HG03175 (cell line): ENCODE data around the gene ORM2.

Experiments
- ATAC-seq: cut with Tn5 transposase; IDR thresholded peaks from one replicate; pipeline ENCODE4 v1.9.1; 2021; ENCODE audit warnings: mild to moderate bottlenecking, moderate library complexity; ENCODE audit not compliant: unreplicated experiment

ORM2 gene

DNA sequence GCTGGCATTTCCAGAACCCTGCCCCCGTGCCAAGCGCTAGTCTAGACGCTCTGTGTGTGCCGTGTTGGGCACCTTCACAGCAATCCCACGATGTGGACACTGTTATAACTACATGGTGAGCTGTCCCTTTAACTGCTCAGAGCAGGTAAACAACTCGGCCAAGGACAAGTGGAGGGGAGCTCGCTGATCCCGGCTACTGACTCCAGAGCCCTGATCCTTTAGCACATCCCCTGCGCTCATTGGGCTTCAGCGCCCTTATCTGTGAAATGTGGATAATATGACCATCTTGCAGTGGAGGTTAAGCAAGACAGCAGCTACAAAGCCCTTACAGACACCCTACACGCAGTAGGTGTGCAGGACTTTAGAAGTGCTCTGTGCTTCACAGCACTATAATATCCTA, 16.5 kb downstream of the ORM2 start:
- no peak for ATAC-seq

DNA sequence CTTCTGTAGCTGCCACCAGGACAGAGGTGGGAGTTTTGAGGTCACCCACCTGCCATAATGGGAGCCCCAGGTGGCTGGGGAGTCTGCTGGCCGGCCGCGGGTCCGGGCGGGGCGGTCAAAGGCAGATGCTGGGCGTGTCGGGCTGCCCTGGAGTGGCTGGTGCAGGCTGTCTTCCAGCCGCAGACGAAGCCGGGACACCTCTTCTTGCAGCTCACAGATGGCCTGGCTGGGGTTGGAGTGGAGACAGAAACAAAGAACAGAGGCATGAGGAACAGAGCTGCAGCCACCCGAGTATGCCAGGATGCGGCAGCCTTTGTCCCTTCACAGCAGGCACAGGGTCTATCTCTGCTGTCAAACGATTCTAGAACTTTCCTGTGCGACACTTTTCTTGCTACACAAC, 18.0 kb downstream of the ORM2 start:
- no peak for ATAC-seq

DNA sequence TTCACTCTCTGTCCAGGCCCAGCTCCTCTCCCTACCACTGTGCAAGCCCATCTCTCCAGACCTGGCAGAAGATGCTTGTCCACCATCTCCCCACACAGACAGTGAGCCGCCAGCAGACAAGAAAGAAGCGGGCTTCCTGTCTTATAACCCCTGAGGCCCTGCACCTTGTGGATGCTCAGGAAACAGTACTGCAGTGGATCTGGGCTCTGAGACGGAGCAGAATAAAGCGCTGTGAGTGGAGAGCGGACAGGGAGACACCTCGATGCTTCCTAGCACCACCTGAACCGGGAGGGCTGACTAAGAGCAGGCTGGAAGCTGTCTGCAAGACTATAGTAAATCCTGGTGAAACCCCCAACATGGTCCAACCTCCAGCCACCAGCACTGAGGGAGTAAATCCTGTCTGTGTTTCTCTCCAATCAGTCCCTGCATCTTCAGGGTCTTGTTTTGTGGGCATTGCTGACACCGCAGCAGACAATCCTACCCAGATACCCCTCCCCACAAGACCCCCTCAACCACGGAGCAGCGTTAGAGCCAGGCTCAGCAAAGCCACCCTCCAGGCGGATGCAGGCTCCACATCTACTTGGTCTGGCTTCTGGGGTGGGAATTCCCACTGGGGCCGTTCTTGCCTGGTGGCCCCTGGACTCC, 18.7 kb downstream of the ORM2 start:
- no peak for ATAC-seq

DNA sequence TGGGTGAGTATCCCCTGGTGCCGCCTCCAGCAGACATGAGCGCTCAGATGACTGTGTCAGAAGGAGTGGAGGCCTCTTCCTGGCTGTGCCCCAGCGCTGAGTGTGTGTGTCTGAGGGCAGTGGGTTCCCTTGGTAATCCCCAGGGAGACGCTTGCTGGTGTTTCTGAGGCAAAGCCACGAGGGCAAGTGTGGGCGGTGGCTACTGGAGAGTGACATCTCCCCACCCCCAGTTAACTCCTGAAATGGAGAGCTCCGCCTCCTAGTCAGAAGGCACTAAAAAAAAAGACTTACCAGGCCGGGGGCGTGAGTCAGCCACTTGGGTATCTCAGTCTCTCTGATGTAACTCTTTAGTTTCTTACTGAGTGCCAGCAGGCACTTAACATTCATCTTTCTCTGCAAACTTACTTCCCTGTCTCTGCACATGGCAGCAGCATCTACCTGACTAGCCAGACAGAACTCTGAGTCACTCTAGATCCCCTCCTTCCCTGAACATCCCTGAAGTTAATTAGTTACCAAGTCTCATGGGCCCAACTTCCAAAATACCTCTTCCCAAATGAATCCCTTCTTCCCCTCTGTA, 19.3 kb downstream of the ORM2 start:
- peak; percentile 91 for ATAC-seq

DNA sequence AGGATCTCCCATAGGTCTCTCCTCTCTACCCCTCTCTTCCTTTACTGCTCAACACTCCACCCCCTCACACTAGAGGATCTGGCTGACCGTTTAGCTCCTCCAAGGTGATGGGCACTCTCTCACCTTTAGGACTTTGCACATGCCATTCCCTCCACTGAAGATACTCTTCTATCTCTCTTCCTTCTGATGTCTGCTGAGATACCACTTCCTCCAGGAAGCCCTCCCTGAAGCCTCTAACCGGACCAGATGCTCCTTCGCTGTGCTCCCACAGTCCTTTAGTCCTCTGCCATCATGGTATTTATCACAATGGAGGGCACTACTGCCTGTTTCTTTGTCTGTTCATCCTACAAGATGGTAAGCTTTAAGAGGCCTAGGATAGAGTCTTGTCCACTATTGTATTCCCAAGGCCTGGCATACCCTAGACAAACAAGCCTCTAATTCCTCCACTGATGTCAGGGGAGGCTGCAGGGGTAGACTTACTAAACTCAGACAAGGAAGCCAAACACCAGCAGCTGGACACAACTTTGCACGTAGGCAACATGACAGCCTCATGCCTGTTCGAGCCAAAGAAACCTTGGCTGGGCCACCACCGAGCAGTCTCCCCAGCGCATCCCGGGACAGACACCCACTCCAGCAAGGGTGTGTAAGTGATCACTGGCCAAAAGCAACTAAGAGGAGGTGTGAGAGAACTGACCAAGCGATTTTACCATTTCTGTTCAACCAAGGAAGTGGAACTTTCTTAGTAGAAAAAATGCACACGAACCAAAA, 20.2 kb downstream of the ORM2 start:
- ATAC-seq: no peak

DNA sequence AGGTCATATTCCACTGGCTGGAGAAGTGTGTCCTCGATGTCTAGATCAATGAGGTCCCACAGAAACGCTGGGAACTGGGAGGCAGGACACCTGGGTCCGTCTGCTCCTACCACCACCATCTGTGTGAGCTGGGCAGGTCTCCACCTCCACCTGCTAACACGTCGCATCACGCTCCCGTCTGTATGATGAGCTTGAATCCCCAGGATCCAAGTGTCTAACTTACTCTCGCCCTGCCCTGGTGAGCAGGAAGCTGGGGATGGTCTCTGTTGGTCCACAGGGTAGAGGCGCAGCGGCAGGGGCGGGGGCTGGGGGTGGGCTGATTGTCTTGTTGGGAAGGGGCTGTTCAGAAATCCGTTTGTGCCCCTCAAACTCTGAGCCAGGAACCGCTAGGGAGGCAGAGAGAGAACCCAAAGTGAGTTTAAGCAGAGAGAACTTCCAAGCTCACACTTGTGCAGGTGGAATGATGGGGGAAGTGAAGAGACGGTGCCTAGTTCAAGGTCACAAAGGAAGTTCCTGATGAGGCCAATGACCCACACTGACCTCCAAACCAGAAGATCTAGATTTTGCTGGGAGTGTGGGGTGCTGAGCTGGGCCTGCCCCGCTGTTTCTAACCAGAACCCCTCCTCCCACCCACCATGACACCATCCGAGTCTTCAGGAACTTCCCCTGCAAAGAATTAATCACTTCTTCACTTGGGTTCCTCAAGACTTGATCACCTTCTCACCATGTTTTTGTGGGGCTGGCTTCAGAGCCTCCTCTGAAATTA, 21.1 kb downstream of the ORM2 start:
- no peak for ATAC-seq

DNA sequence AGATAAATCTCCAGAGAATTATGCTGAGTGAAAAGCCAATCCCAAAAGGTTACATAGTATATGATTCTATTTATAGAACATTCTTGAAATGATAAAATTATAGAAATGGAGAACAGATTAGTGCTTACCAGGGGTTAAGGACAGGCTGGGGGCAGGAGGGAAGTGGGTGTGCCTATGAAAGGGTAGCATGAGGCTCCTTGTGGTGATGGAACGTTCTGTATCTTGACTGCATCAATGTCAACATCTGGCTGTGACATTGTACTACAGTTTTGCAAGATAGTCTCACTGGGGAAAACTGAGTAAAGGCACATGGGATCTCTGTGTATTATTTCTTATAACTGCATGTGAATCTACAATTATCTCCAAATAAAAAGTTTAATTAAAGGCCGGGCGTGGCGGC, 22.3 kb downstream of the ORM2 start:
- no peak for ATAC-seq

DNA sequence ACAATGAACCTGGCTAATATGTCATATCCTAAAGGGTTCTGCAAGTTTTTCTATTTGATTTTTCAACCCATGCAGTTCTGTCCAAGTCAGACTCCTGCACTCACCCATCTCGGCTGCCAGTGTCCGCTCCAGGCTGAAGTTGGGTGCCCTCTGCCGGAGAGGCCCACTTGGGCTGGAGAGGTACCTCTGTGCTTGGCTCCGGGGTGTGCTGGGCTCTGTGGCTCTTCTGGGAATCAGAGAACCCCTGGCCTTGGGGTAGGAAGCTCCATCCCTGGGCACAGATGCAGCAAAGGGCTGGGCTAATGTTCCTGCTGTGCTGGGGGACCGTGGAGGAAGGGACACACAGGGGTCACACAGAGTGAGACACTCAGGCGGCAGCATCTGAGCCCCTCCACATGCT, 26.2 kb downstream of the ORM2 start:
- ATAC-seq: no peak

DNA sequence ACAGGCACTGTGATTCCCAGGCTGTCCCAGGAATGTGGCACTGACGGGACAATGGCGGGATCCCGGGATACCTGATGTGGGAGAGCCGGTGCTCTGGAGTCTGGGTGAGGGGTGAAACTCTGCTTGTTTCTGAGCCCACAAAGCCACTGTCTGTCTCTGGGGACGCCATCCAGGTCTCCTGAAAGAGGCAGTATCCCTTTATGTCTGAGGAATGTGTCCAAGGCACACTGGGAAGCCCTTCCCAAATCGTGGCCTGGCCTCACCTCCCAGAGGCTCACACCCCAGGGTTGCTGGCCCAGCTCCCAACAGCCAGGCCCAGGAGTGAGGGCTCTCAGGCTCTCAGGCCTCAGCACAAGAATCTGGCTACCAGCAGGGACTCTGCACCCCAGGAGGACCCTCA, 27.1 kb downstream of the ORM2 start:
- no peak for ATAC-seq

DNA sequence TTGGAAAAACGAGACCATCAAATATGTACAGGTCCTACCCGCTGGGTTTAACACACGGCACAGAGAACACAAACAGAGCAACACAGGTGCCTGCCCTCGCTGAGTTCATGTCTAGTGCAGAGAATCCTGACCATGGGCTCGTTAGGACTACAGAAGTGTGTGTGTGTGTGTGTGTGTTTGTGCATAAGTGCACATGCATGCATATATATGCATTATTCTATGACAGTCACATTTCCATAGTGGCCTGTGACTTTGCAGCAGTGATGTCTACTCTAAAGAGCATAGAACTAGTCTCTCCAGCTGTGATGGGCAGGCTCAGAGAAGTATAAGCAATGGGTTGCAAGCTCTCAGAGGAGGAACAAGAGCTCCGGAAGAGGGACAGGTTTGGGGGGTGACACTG, 27.7 kb downstream of the ORM2 start:
- no peak for ATAC-seq

DNA sequence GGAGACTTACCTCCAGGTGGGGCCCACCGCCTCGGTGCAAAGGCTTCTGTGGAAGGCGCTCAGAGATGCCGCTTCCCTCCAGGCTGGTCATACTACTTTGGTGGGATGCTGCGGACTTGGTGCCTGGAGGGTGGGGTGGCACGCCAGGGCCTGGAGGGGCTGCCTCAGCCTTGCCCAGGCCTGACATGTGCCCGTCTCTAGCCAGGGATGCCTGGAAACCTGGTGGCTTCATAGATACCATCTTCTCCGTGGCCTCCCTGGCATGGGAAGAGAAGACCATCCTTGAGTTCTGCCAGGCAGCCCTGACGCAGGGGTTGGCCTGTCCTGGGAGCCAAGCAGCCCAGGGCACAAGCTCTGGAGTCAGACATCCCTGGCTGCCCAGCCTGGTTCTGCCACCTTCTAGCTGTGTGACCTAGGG, 28.3 kb downstream of the ORM2 start:
- no peak for ATAC-seq

DNA sequence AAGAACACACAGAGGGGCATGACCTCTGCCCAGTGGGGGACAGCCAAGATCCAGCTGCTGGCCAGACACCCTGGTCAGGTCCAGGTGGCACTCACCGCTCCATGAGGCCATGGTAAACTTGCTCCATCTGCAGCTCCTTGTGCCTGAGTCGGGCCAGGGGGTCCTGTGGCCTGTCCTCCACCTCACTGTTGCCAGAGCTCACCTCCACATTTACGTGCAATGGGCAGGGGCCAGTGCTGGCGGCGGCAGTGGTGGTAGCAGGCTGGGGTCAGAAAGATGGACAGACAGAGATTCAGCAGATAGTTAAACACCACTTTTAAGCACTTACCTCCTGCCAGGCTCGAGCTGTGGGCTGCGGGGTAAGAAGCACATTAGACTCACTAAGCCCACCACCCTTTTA, 30.1 kb downstream of the ORM2 start:
- ATAC-seq: no peak

DNA sequence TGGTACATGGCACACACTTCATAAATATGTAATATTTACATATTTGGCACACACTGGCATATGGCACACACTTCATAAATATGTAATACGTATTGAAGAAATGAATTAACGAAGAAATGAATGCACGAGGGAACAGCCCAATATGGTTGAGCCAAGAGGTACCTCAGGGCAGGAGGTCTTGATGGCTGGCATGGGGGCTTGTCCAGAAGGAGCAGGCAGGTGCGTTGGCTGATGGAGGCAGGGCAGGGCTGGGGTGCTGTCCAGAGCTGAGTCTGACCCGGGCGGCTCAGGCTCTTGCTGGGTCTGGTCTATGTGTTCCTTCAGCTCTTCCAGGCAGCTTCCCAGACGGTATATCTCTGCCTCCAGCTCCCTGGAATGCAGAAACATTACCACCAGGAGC, 31.9 kb downstream of the ORM2 start:
- no peak for ATAC-seq

DNA sequence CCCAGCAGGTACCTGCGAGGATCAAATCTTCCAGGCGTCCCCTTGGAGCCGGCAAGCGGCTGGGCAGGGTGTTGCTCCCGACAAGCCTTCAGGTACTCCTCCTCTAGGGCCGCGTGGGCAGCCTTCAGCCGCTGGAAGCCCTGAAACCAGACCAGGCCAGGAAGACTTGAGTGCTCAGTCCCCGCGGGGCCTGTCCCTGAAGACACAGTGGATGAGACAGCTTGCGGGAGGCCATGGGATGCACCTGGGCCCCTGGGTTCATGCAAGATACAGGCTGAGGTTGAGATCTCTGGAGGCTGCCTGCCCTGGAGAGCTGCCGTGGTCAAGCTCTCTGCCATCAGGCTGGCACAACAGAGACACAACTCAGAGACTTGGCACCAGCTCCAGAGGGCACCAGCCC, 32.7 kb downstream of the ORM2 start:
- no peak for ATAC-seq

DNA sequence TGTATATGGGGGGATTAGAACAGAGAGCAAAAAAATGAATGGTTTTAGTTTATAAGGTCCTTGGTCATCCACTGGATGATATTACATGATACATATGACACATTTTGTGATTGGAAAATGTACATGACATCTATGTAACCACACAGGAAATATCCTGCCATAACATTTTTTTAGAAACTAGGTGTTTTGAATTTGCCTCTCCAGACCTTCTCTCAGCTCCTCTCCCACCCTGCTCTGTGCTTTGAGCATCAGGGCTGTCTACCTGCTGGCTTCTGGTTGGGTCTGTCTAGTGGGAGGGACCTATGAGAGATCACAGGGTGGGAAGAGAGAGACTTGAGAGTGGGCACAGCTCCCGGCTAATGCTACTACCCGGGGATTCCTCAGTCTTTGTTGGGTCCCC, 33.8 kb downstream of the ORM2 start:
- no peak for ATAC-seq

DNA sequence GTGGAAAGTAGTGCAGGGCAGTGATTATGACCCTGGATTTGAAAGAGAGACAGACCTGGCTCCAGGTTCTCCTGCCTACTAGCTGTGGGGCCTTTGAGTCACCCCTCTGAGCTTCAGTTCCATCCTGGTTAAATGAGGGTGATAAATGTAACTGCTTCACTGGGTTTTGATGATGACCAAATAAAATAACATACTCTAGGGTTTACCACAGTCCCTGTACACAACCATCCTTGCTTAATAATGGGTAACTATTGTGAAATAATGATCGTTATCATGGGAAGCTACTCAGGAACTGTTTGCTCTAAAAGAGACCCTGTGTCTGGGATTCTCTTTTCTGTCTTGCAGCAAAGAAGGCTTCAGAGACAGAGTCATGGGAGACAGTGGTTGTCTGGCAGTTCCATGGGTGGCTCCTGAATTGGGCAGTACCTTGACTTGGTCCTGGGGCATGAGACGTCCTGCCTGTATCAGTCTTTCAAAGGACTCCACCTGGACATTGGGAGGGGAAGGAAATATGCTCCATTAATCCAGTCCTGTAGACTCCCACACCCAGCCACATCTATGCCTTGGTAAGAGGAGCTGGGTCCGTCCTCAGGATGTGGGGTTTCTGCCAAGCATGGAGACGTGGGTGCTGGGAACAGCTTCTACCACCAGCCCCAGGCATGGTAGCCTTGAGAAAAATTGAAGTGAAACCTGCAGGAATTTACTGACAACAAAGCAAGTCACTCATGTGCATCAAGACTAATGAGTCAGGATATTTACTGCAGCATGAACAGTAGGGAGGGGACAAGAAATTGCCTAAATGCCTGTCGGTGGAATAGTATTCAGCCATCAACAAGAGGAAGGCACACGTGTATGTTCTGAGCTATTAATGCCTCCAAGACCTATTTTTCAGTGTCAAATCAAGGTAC, 34.7 kb downstream of the ORM2 start:
- no peak for ATAC-seq

DNA sequence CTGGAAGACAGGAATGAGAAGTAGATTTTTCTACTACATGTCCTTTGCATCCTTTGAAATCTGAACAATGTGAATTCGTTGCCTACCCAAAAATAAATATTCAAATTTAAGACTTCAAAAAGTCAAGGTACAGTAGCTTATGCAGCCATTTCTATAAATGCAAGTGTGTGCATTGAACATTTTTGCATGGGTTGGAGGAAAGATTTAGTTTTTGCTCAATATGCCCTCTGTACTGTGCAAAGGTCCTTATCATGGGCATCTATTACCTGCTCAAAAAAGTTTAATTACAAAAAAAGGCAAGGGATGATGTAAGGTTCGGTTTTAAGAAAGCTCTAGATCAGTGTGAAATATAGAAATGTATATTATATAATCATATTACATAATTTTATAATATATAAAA, 35.5 kb downstream of the ORM2 start:
- no peak for ATAC-seq

DNA sequence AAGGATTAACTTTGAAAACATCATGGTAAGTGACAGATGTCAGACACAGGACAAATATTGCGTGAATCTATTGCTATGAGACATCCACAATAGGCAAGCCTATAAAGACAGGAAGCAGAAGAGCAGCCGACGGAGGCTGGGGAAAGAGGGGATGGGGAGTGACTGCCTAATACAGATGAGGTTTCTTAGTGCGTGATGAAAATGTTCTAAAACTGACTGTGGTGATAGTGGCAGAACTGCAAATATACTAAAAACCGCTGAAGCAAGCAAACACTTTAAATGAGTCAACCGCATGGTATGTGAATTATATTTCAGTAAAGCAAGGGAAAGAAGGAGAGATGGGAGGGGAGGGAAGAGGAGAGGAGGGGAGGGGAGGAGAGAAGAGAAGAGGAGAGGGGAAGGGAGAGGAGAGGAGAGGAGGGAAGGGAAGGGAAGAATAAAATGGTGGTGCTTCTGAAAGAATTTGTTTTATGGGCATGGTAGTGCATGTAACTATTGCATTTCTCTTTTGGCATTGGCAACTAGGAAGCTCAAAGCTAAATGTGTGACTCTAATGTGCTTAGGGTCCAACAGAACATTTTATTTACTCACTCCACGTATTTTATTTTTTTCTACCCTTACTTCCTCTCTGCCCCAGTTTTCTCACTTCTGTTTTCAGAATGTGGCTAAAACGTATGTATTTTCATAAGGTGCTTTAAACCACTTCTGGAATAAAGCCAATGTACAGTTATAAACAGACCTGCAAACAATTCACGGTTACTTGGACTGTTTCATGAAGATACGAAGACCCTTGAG, 36.9 kb downstream of the ORM2 start:
- ATAC-seq: peak; percentile 49

DNA sequence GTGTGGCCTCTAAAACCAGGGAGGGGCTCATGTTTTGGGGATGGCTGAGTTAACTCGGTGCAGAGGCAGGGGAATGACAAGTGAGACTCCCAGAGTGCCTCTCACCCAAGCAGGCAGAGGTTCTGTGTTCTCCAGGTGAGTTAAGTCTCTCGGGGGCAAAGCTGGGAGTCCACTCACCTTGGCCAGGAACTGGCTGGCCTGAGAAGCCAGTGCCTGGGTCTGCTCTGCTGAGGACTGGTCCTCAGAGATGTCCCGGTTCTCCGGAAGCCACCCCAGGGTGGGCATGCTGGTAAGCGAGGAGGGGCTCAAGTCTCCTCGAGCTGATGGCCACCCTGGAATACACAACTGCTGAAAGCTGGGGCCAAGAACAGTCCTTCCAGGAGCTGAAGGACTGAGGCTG, 37.7 kb downstream of the ORM2 start:
- no peak for ATAC-seq
